ENCODE results near the gene NEDD4L. TPM values are rescaled to one million over a fixed set of nuclear protein-coding genes. Genes with fewer than 3 reads are reported as not detected.

NEDD4L gene
- total RNA-seq, 2 experiments from 2014 or later = 3.2 to 3.3 TPM

DNA sequence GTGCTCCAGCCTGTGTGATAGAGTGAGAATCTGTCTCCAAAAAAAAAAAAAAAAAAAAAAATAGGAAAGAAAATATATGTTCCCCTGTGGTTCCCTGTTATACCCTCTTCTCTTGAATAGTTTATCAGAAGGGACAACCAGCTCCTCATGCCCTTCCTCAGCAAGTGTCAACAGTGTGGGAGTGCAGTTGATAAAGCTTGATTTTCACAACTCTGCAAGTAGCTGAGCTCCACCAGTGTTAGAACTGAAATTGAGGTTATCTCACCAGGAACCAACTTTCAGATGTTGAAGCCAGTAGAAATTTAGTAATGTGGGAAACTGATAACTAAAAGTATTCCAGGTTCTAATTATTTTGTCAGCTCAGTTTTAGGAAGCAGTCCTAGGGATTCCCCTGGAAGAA, 25.1 kb downstream of the NEDD4L start:
- Histone ChIP-seq H3K9me3 (ENCODE audit: low read length) (no peaks in the 10 kb centered on the region), H3K4me2 (ENCODE audit: low read length) (no peak overlapping the region)
- POLR2A ChIA-PET = interaction anchor here (0.6 kb wide), 2 partner anchors 14 to 310 kb away, joined by 3 read pairs; no protein-coding TSS in a partner anchor

GRCh38 chr18:58069721-58070292, 25.8 kb downstream of the NEDD4L start:
- Histone ChIP-seq H3K9me2 (ENCODE audit: insufficient read depth, low read length) (no peaks in the 10 kb centered on the region), H3K4me2 (ENCODE audit: low read length) (no peak overlapping the region), H3K4me1 (ENCODE audit: insufficient read depth, low read length, poor library complexity, severe bottlenecking) (no peaks in the 10 kb centered on the region), H3K27ac (ENCODE audit: low read depth, low read length, poor library complexity, severe bottlenecking) (no peak overlapping the region), H4K20me1 (ENCODE audit: insufficient read depth, low read length) (no peaks in the 10 kb centered on the region), H2AFZ (ENCODE audit: low read length) (no peak overlapping the region), H3K9me3 (ENCODE audit: low read length) (no peaks in the 10 kb centered on the region), H3K79me2 (ENCODE audit: insufficient read depth, low read depth, low read length) (no peaks in the 10 kb centered on the region), H3K4me3 (ENCODE audit: low read depth, low read length, poor library complexity, severe bottlenecking) (no peak overlapping the region), H3K36me3 (ENCODE audit: insufficient read depth, low read length) (no peaks in the 10 kb centered on the region)
- ChIA-PET POLR2A (interaction anchor here (0.6 kb wide), 2 partner anchors 15 to 311 kb away, joined by 3 read pairs; no protein-coding TSS in a partner anchor), CTCF (ENCODE audit: unreplicated experiment) (no interaction called here)
- DNase-seq (ENCODE audit: low spot score) = no peak
- no TSS peak for BruUV-seq (replicated peaks)
- intact Hi-C loops (cut with micrococcal nuclease; ENCODE audit: unreplicated experiment) = no loop called here
- TF ChIP-seq EZH2phosphoT487 (IDR thresholded peaks at IDR 0.05; ENCODE audit: borderline replicate concordance, low read depth, low read length) (no peak), CTCF (conservative IDR thresholded peaks at IDR 0.05; ENCODE audit: low read length) (no peak)

More for the DNA sequence above, 25.1 kb downstream of the NEDD4L start:
- H3K9me2 ChIP-seq (ENCODE audit: insufficient read depth, low read length) = no peaks in the 10 kb centered on the region
- no peaks in the 10 kb centered on the region for H3K79me2 ChIP-seq (ENCODE audit: insufficient read depth, low read depth, low read length)
- no peak overlapping the region for H3K4me3 ChIP-seq (ENCODE audit: low read depth, low read length, poor library complexity, severe bottlenecking)
- no TSS peak for BruUV-seq (replicated peaks)
- H2AFZ ChIP-seq (ENCODE audit: low read length) = no peak overlapping the region
- no peaks in the 10 kb centered on the region for H4K20me1 ChIP-seq (ENCODE audit: insufficient read depth, low read length)
- no peaks in the 10 kb centered on the region for H3K4me1 ChIP-seq (ENCODE audit: insufficient read depth, low read length, poor library complexity, severe bottlenecking)
- no peak overlapping the region for H3K27ac ChIP-seq (ENCODE audit: low read depth, low read length, poor library complexity, severe bottlenecking)
- intact Hi-C loops (cut with micrococcal nuclease; ENCODE audit: unreplicated experiment) = no loop called here
- CTCF ChIA-PET (ENCODE audit: unreplicated experiment) = no interaction called here
- no peak for DNase-seq (ENCODE audit: low spot score)
- no peaks in the 10 kb centered on the region for H3K36me3 ChIP-seq (ENCODE audit: insufficient read depth, low read length)
- TF ChIP-seq EZH2phosphoT487 (IDR thresholded peaks at IDR 0.05; ENCODE audit: borderline replicate concordance, low read depth, low read length) (no peak), CTCF (conservative IDR thresholded peaks at IDR 0.05; ENCODE audit: low read length) (no peak)

- no peaks in the 10 kb centered on the region for H3K9me2 ChIP-seq (ENCODE audit: insufficient read depth, low read length)
- H3K36me3 ChIP-seq (ENCODE audit: insufficient read depth, low read length) = no peaks in the 10 kb centered on the region
- ChIA-PET CTCF (ENCODE audit: unreplicated experiment) (no interaction called here), POLR2A (interaction anchor here (0.9 kb wide), 1 partner anchor 9 kb away, joined by 3 read pairs; no protein-coding TSS in a partner anchor)
- H2AFZ ChIP-seq (ENCODE audit: low read length) = no peak overlapping the region
- H3K4me1 ChIP-seq (ENCODE audit: insufficient read depth, low read length, poor library complexity, severe bottlenecking) = no peaks in the 10 kb centered on the region
- TF ChIP-seq EZH2phosphoT487 (IDR thresholded peaks at IDR 0.05; ENCODE audit: borderline replicate concordance, low read depth, low read length) (no peak), CTCF (conservative IDR thresholded peaks at IDR 0.05; ENCODE audit: low read length) (no peak)
- DNase-seq (ENCODE audit: low spot score) = no peak
- intact Hi-C loops (cut with micrococcal nuclease; ENCODE audit: unreplicated experiment) = no loop called here
- no peaks in the 10 kb centered on the region for H4K20me1 ChIP-seq (ENCODE audit: insufficient read depth, low read length)
- H3K79me2 ChIP-seq (ENCODE audit: insufficient read depth, low read depth, low read length) = no peaks in the 10 kb centered on the region
- no peak overlapping the region for H3K4me3 ChIP-seq (ENCODE audit: low read depth, low read length, poor library complexity, severe bottlenecking)
- no TSS peak for BruUV-seq (replicated peaks)
- no peak overlapping the region for H3K4me2 ChIP-seq (ENCODE audit: low read length)
- H3K27ac ChIP-seq (ENCODE audit: low read depth, low read length, poor library complexity, severe bottlenecking) = no peak overlapping the region
- no peaks in the 10 kb centered on the region for H3K9me3 ChIP-seq (ENCODE audit: low read length)
Observed at GRCh38 chr18:58076052-58076451, 32.0 kb downstream of the NEDD4L start.

Data from OCI-LY7 (cell line).